PC-3 (cell line): ENCODE results near the gene TPX2.

Experiments used
- CTCF ChIP-seq: fragments of 300-600 bp; sonication (generic); conservative IDR thresholded peaks from 2 replicates; pipeline ENCODE4 v1.5.1; 2017; ENCODE audit warnings: antibody characterized with exemption, low read depth, mild to moderate bottlenecking, low read length
- EZH2 ChIP-seq: fragments of 300-600 bp; sonication (generic); IDR thresholded peaks from one replicate; pipeline ENCODE4 v1.6.1; 2017; ENCODE audit warnings: antibody characterized with exemption, mild to moderate bottlenecking, low read length; ENCODE audit not compliant: unreplicated experiment

DNA sequence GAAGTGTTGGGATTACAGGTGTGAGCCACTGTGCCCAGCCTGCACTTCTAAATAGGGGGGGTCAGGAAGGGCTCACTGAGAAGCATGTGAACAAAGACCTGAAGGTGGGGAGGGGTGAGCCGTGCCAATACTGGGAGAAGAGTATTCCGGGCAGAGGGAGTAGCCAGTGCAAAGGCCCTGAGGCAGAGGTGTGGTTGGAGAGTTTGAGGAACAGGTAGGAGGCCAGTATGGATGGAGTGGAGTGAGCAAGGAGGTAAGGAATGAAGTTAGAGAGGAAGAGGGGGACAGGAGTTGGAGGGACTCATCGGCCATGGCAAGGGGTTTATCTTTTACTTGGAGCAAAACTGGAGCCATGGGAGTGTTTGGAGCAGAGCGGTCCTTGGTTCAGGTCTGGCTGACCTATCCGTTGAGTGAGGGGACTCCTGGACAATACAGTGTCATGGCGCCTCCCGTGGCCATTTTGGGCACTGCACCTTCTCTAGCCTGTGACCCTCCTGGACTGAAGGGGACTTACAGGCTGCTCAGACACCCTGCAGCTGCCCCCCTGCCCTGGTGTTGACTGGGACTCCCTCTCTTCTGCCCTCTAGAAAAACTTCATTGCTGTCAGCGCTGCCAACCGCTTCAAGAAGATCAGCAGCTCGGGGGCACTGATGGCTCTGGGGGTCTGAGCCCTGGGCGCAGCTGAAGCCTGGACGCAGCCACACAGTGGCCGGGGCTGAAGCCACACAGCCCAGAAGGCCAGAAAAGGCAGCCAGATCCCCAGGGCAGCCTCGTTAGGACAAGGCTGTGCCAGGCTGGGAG is 94.2 kb downstream of the TPX2 start:
- peak; percentile 90 for TF ChIP-seq CTCF
- TF ChIP-seq EZH2: no peak
